ENCODE data around the gene AUTS2.

DNA sequence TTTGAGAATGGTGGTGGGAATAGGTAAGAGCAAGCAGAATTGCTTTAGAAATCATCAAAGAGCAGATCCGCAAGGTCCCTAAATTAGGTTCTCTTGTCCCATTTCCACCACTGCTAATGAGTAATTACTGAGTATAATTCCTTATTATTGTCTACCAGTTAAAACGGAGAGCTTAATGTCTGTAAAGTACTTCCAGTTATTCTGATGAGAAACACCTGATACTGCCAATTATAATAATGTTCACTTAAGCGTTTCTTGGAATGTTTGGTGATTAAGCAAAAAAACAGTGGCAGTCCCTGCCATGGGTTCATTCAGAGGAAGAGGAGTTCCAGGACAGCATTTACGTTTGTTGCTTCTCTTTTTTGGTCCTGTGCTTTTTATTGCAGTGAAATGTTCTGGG, 1175.1 kb downstream of the AUTS2 start:
- TF ChIP-seq, protein P1, sequence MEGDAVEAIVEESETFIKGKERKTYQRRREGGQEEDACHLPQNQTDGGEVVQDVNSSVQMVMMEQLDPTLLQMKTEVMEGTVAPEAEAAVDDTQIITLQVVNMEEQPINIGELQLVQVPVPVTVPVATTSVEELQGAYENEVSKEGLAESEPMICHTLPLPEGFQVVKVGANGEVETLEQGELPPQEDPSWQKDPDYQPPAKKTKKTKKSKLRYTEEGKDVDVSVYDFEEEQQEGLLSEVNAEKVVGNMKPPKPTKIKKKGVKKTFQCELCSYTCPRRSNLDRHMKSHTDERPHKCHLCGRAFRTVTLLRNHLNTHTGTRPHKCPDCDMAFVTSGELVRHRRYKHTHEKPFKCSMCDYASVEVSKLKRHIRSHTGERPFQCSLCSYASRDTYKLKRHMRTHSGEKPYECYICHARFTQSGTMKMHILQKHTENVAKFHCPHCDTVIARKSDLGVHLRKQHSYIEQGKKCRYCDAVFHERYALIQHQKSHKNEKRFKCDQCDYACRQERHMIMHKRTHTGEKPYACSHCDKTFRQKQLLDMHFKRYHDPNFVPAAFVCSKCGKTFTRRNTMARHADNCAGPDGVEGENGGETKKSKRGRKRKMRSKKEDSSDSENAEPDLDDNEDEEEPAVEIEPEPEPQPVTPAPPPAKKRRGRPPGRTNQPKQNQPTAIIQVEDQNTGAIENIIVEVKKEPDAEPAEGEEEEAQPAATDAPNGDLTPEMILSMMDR (IDR thresholded peaks at IDR 0.05; ENCODE audit: low read depth, low read length, missing input control), result no peak
- TF ChIP-seq, protein P2, sequence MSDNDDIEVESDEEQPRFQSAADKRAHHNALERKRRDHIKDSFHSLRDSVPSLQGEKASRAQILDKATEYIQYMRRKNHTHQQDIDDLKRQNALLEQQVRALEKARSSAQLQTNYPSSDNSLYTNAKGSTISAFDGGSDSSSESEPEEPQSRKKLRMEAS (IDR thresholded peaks at IDR 0.05), result no peak
- TF ChIP-seq FOXA1 (IDR thresholded peaks at IDR 0.05) (no peak), TAF1 (conservative IDR thresholded peaks at IDR 0.05) (no peak), RAD21 (IDR thresholded peaks at IDR 0.05) (no peak), YY1 (IDR thresholded peaks at IDR 0.05) (no peak), GABPA (IDR thresholded peaks at IDR 0.05 in 1 of 2, conservative IDR thresholded peaks at IDR 0.05 in 1 of 2) (no peak)
- TF ChIP-seq, protein P3, sequence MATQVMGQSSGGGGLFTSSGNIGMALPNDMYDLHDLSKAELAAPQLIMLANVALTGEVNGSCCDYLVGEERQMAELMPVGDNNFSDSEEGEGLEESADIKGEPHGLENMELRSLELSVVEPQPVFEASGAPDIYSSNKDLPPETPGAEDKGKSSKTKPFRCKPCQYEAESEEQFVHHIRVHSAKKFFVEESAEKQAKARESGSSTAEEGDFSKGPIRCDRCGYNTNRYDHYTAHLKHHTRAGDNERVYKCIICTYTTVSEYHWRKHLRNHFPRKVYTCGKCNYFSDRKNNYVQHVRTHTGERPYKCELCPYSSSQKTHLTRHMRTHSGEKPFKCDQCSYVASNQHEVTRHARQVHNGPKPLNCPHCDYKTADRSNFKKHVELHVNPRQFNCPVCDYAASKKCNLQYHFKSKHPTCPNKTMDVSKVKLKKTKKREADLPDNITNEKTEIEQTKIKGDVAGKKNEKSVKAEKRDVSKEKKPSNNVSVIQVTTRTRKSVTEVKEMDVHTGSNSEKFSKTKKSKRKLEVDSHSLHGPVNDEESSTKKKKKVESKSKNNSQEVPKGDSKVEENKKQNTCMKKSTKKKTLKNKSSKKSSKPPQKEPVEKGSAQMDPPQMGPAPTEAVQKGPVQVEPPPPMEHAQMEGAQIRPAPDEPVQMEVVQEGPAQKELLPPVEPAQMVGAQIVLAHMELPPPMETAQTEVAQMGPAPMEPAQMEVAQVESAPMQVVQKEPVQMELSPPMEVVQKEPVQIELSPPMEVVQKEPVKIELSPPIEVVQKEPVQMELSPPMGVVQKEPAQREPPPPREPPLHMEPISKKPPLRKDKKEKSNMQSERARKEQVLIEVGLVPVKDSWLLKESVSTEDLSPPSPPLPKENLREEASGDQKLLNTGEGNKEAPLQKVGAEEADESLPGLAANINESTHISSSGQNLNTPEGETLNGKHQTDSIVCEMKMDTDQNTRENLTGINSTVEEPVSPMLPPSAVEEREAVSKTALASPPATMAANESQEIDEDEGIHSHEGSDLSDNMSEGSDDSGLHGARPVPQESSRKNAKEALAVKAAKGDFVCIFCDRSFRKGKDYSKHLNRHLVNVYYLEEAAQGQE (IDR thresholded peaks at IDR 0.05), result no peak
- TF ChIP-seq, protein P4, sequence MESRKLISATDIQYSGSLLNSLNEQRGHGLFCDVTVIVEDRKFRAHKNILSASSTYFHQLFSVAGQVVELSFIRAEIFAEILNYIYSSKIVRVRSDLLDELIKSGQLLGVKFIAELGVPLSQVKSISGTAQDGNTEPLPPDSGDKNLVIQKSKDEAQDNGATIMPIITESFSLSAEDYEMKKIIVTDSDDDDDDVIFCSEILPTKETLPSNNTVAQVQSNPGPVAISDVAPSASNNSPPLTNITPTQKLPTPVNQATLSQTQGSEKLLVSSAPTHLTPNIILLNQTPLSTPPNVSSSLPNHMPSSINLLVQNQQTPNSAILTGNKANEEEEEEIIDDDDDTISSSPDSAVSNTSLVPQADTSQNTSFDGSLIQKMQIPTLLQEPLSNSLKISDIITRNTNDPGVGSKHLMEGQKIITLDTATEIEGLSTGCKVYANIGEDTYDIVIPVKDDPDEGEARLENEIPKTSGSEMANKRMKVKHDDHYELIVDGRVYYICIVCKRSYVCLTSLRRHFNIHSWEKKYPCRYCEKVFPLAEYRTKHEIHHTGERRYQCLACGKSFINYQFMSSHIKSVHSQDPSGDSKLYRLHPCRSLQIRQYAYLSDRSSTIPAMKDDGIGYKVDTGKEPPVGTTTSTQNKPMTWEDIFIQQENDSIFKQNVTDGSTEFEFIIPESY (IDR thresholded peaks at IDR 0.05), result no peak
